Measurements from ENCODE around the gene ADGRV1.

Gene ADGRV1

DNA sequence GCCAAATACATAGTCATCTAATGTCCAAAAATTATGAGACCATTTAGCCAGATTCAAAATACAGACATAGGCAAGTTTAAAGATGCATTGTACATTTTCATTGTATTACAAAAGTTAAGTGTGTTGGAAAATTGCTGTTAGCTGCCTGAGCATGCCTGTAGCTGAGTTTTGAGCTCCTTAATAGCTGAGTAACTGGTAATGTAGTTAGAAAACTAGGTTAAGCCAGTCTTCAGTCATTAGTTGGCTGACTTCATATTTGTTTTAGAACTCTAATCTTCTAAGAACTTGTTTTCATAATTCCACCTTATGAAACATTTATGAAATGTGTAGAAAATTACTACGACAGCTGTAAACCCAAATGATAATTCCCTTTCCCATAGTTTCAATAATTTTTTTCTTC is 531.2 kb downstream of the ADGRV1 start:
- Histone ChIP-seq H3K9me2 (replicated peaks; ENCODE audit: insufficient read depth, low read length) (no peaks in the 10 kb centered on the region), H3K79me2 (ENCODE audit: insufficient read depth, low read length) (no peaks in the 10 kb centered on the region), H3K4me3 (ENCODE audit: insufficient read depth, low read length, poor library complexity, severe bottlenecking) (no peak overlapping the region), H3K4me2 (ENCODE audit: low read depth, low read length, poor library complexity, severe bottlenecking) (no peak overlapping the region), H3K27me3 (ENCODE audit: low read length) (no peaks in the 10 kb centered on the region), H4K20me1 (ENCODE audit: low read depth, low read length) (no peaks in the 10 kb centered on the region), H2AFZ (ENCODE audit: low read depth, low read length, severe bottlenecking) (no peak overlapping the region), H3K27ac (ENCODE audit: low read depth, low read length) (no peak overlapping the region), H3K9ac (ENCODE audit: low read length) (no peak overlapping the region), H3K36me3 (ENCODE audit: low read length) (no peaks in the 10 kb centered on the region), H3K9me3 (ENCODE audit: insufficient read depth, low read length) (no peaks in the 10 kb centered on the region), H3F3A (ENCODE audit: insufficient read depth) (no peaks in the 10 kb centered on the region)
- TF ChIP-seq EZH2phosphoT487 (conservative IDR thresholded peaks at IDR 0.05; ENCODE audit: low read length) = no peak

DNA sequence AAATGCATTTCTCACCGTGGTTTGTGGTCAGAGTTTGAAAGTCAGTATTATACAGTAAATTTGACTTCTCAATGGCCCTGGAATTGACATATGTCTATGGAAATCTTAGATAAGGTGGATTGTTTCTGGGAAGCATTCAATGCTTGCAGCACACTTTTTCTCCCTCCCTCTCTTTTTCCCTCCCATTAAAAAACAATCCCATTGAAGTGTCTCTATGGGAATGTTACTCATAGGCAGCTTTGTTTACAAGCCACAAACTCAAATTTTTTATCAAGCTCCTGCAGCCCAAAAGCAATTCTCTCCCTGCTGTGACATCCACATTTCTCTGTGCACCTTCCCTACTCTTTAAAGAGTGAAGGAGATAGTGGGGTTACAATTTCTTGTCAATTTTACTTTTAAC is 532.4 kb downstream of the ADGRV1 start:
- H3K27ac ChIP-seq (ENCODE audit: low read depth, low read length) = no peak overlapping the region

DNA sequence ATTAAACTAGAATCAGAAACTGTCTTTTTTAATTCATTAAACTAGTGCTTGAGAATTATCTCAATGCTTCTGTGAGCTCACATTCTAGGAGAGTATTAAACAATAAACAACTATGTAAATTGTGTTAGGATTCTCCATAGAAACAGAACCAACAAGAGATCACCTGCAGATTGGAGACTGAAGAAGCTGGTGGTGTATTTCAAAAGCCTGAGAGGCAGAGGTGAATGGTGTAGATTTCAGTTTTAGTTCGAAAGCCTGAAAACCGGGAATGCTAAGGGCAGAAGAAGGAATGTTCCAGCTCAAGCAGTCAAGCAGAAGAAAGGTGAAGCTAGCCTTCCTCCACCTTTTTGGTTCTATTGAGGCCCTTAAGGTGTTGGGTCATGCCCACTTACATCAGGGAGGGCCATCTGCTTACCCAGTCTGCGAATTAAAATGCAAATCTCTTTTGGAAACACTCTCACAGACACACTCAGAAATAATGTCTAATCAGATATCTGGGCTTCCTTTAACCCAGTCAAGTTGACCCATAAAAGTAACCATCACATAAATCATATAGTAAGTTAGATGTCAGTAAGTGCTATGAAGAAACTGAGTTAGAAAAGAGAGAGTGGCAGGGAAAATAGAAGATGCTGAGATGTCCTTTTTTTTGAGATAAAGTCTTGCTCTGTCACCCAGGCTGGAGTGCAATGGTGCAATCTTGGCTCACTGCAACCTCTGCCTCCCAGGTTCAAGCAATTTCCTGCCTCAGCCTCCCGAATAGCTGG is 533.1 kb downstream of the ADGRV1 start:
- H3K9me3 ChIP-seq (ENCODE audit: insufficient read depth, low read length) = no peaks in the 10 kb centered on the region
- no peaks in the 10 kb centered on the region for H3K9me2 ChIP-seq (replicated peaks; ENCODE audit: insufficient read depth, low read length)
- H3K27me3 ChIP-seq (ENCODE audit: low read length) = no peaks in the 10 kb centered on the region
- H2AFZ ChIP-seq (ENCODE audit: low read depth, low read length, severe bottlenecking) = no peak overlapping the region
- no peak overlapping the region for H3K27ac ChIP-seq (ENCODE audit: low read depth, low read length)
- H3K9ac ChIP-seq (ENCODE audit: low read length) = no peak overlapping the region
- no peaks in the 10 kb centered on the region for H3K36me3 ChIP-seq (ENCODE audit: low read length)
- no peaks in the 10 kb centered on the region for H4K20me1 ChIP-seq (ENCODE audit: low read depth, low read length)
- TF ChIP-seq EZH2phosphoT487 (conservative IDR thresholded peaks at IDR 0.05; ENCODE audit: low read length) = no peak
- TF ChIP-seq, protein P1, sequence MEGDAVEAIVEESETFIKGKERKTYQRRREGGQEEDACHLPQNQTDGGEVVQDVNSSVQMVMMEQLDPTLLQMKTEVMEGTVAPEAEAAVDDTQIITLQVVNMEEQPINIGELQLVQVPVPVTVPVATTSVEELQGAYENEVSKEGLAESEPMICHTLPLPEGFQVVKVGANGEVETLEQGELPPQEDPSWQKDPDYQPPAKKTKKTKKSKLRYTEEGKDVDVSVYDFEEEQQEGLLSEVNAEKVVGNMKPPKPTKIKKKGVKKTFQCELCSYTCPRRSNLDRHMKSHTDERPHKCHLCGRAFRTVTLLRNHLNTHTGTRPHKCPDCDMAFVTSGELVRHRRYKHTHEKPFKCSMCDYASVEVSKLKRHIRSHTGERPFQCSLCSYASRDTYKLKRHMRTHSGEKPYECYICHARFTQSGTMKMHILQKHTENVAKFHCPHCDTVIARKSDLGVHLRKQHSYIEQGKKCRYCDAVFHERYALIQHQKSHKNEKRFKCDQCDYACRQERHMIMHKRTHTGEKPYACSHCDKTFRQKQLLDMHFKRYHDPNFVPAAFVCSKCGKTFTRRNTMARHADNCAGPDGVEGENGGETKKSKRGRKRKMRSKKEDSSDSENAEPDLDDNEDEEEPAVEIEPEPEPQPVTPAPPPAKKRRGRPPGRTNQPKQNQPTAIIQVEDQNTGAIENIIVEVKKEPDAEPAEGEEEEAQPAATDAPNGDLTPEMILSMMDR (IDR thresholded peaks at IDR 0.05; ENCODE audit: insufficient read depth, low read length, poor library complexity, severe bottlenecking) = no peak
- no peaks in the 10 kb centered on the region for H3K79me2 ChIP-seq (ENCODE audit: insufficient read depth, low read length)
- H3F3A ChIP-seq (ENCODE audit: insufficient read depth) = no peaks in the 10 kb centered on the region
- no peak overlapping the region for H3K4me2 ChIP-seq (ENCODE audit: low read depth, low read length, poor library complexity, severe bottlenecking)
- no peak overlapping the region for H3K4me3 ChIP-seq (ENCODE audit: insufficient read depth, low read length, poor library complexity, severe bottlenecking)

More for the DNA sequence above, 532.4 kb downstream of the ADGRV1 start:
- Histone ChIP-seq H3K27me3 (ENCODE audit: low read length) (no peaks in the 10 kb centered on the region), H3K9me3 (ENCODE audit: insufficient read depth, low read length) (no peaks in the 10 kb centered on the region), H2AFZ (ENCODE audit: low read depth, low read length, severe bottlenecking) (no peak overlapping the region), H4K20me1 (ENCODE audit: low read depth, low read length) (no peaks in the 10 kb centered on the region), H3K4me3 (ENCODE audit: insufficient read depth, low read length, poor library complexity, severe bottlenecking) (no peak overlapping the region), H3K9me2 (replicated peaks; ENCODE audit: insufficient read depth, low read length) (no peaks in the 10 kb centered on the region), H3K36me3 (ENCODE audit: low read length) (no peaks in the 10 kb centered on the region), H3K4me2 (ENCODE audit: low read depth, low read length, poor library complexity, severe bottlenecking) (no peak overlapping the region), H3K9ac (ENCODE audit: low read length) (no peak overlapping the region), H3F3A (ENCODE audit: insufficient read depth) (no peaks in the 10 kb centered on the region), H3K79me2 (ENCODE audit: insufficient read depth, low read length) (no peaks in the 10 kb centered on the region)
- TF ChIP-seq, protein P1 (IDR thresholded peaks at IDR 0.05; ENCODE audit: insufficient read depth, low read length, poor library complexity, severe bottlenecking) = no peak
- TF ChIP-seq EZH2phosphoT487 (conservative IDR thresholded peaks at IDR 0.05; ENCODE audit: low read length) = no peak

Measured in SU-DHL-6 (cell line).